ENCODE measurements around the gene WNT3.

WNT3 gene

GRCh38 chr17:46813920-46814319, 4.6 kb downstream of the WNT3 start:
- TF ChIP-seq CTCF (conservative IDR thresholded peaks at IDR 0.05; ENCODE audit: low read depth, low read length): no peak
- DNase-seq (ENCODE audit: low read depth): no peak
- H3K4me3 ChIP-seq (ENCODE audit: low read depth, low read length): no peak overlapping the region

GRCh38 chr17:46812624-46813318, 5.7 kb downstream of the WNT3 start:
- no peak for TF ChIP-seq CTCF (conservative IDR thresholded peaks at IDR 0.05; ENCODE audit: low read depth, low read length)
- no peak overlapping the region for H3K4me3 ChIP-seq (ENCODE audit: low read depth, low read length)
- no peak for DNase-seq (ENCODE audit: low read depth)

GRCh38 chr17:46811978-46812583, 6.4 kb downstream of the WNT3 start:
- DNase-seq (ENCODE audit: low read depth): no peak
- no peak for TF ChIP-seq CTCF (conservative IDR thresholded peaks at IDR 0.05; ENCODE audit: low read depth, low read length)
- H3K4me3 ChIP-seq (ENCODE audit: low read depth, low read length): no peak overlapping the region

- TF ChIP-seq CTCF (conservative IDR thresholded peaks at IDR 0.05; ENCODE audit: low read depth, low read length): no peak
- no peak for DNase-seq (ENCODE audit: low read depth)
- no peak overlapping the region for H3K4me3 ChIP-seq (ENCODE audit: low read depth, low read length)
Observed at GRCh38 chr17:46810837-46811236, 7.7 kb downstream of the WNT3 start.

- no peak for DNase-seq (ENCODE audit: low read depth)
- H3K4me3 ChIP-seq (ENCODE audit: low read depth, low read length): no peak overlapping the region
- TF ChIP-seq CTCF (conservative IDR thresholded peaks at IDR 0.05; ENCODE audit: low read depth, low read length): no peak
Observed at GRCh38 chr17:46809110-46809571, 9.4 kb downstream of the WNT3 start.

- no peak for TF ChIP-seq CTCF (conservative IDR thresholded peaks at IDR 0.05; ENCODE audit: low read depth, low read length)
- no peak for DNase-seq (ENCODE audit: low read depth)
- no peak overlapping the region for H3K4me3 ChIP-seq (ENCODE audit: low read depth, low read length)
Observed at GRCh38 chr17:46805771-46806170, 12.7 kb downstream of the WNT3 start.

- no peak for TF ChIP-seq CTCF (conservative IDR thresholded peaks at IDR 0.05; ENCODE audit: low read depth, low read length)
Observed at GRCh38 chr17:46803544-46803943, 14.9 kb downstream of the WNT3 start.

More at GRCh38 chr17:46803544-46803943, 14.9 kb downstream of the WNT3 start:
- H3K4me3 ChIP-seq (ENCODE audit: low read depth, low read length): no peak overlapping the region
- DNase-seq (ENCODE audit: low read depth): no peak
